ENCODE measurements around the gene NFATC2. TPM values are rescaled to one million over a fixed set of nuclear protein-coding genes. Genes with fewer than 3 reads are reported as not detected.

Gene NFATC2
- total RNA-seq, 1 donor from 2014 or later = 3.9 TPM

GRCh38 chr20:51578145-51578459 lies 35.6 kb upstream of the NFATC2 start:
- H2AFZ ChIP-seq (ENCODE audit: low read depth, low read length) = no peak overlapping the region
- Mint-ChIP-seq H3K4me3 (ENCODE audit: unreplicated experiment) (no peak overlapping the region), H3K9me3 (ENCODE audit: unreplicated experiment) (peaks cover 2% of the 10 kb centered on the region), H3K4me1 (ENCODE audit: low read depth, unreplicated experiment) (peaks cover 9% of the 10 kb centered on the region), H3K36me3 (ENCODE audit: low read depth, unreplicated experiment) (peaks cover 4% of the 10 kb centered on the region), H3K27me3 (ENCODE audit: low read depth, unreplicated experiment) (no peaks in the 10 kb centered on the region), H3K27ac (ENCODE audit: unreplicated experiment) (no peak overlapping the region)
- TF ChIP-seq EZH2 (IDR thresholded peaks at IDR 0.05; ENCODE audit: insufficient read depth, low read length) = no peak
- TF ChIP-seq CTCF (IDR thresholded peaks at IDR 0.05; ENCODE audit: insufficient read depth, low read depth, low read length) = no peak
- H3K27ac ChIP-seq (ENCODE audit: low read depth, low read length) = no peak overlapping the region
- no peak for FAIRE-seq
- no peaks in the 10 kb centered on the region for H4K20me1 ChIP-seq (ENCODE audit: insufficient read depth, low read length)
- H3K4me2 ChIP-seq (ENCODE audit: low read length) = no peak overlapping the region
- peaks cover 18% of the 10 kb centered on the region for H3K4me1 ChIP-seq (ENCODE audit: insufficient read depth, low read length)
- no peak overlapping the region for H3K9ac ChIP-seq (ENCODE audit: low read length)
- H3K27me3 ChIP-seq (ENCODE audit: insufficient read depth, low read length) = no peaks in the 10 kb centered on the region
- peaks cover 3% of the 10 kb centered on the region for H3K9me3 ChIP-seq (ENCODE audit: insufficient read depth, low read depth, low read length)
- H3K4me3 ChIP-seq (ENCODE audit: insufficient read depth, low read depth, low read length) = no peak overlapping the region
- H3K36me3 ChIP-seq (ENCODE audit: insufficient read depth, low read length) = no peaks in the 10 kb centered on the region
- DNase-seq (ENCODE audit: low read depth) = no peak
- H3K79me2 ChIP-seq (ENCODE audit: insufficient read depth, low read length) = no peaks in the 10 kb centered on the region

- H3K27ac ChIP-seq (ENCODE audit: low read depth, low read length) = no peak overlapping the region
- H3K79me2 ChIP-seq (ENCODE audit: insufficient read depth, low read length) = no peaks in the 10 kb centered on the region
- H3K4me1 ChIP-seq (ENCODE audit: insufficient read depth, low read length) = peaks cover 18% of the 10 kb centered on the region
- no peaks in the 10 kb centered on the region for H4K20me1 ChIP-seq (ENCODE audit: insufficient read depth, low read length)
- TF ChIP-seq EZH2 (IDR thresholded peaks at IDR 0.05; ENCODE audit: insufficient read depth, low read length) = no peak
- FAIRE-seq (no peak), DNase-seq (ENCODE audit: low read depth) (no peak)
- no peak overlapping the region for H2AFZ ChIP-seq (ENCODE audit: low read depth, low read length)
- H3K4me1 Mint-ChIP-seq (ENCODE audit: low read depth, unreplicated experiment) = peaks cover 9% of the 10 kb centered on the region
- H3K4me2 ChIP-seq (ENCODE audit: low read length) = no peak overlapping the region
- peaks cover 2% of the 10 kb centered on the region for H3K9me3 Mint-ChIP-seq (ENCODE audit: unreplicated experiment)
- H3K36me3 Mint-ChIP-seq (ENCODE audit: low read depth, unreplicated experiment) = peaks cover 4% of the 10 kb centered on the region
- H3K4me3 Mint-ChIP-seq (ENCODE audit: unreplicated experiment) = no peak overlapping the region
- H3K9ac ChIP-seq (ENCODE audit: low read length) = no peak overlapping the region
- H3K9me3 ChIP-seq (ENCODE audit: insufficient read depth, low read depth, low read length) = peaks cover 3% of the 10 kb centered on the region
- no peaks in the 10 kb centered on the region for H3K36me3 ChIP-seq (ENCODE audit: insufficient read depth, low read length)
- H3K27me3 ChIP-seq (ENCODE audit: insufficient read depth, low read length) = no peaks in the 10 kb centered on the region
- no peaks in the 10 kb centered on the region for H3K27me3 Mint-ChIP-seq (ENCODE audit: low read depth, unreplicated experiment)
- no peak overlapping the region for H3K4me3 ChIP-seq (ENCODE audit: insufficient read depth, low read depth, low read length)
- H3K27ac Mint-ChIP-seq (ENCODE audit: unreplicated experiment) = no peak overlapping the region
These were observed 35.1 kb upstream of the NFATC2 start for GRCh38 chr20:51577432-51578144.

GRCh38 chr20:51575486-51575885 lies 33.0 kb upstream of the NFATC2 start:
- TF ChIP-seq CTCF (IDR thresholded peaks at IDR 0.05; ENCODE audit: insufficient read depth, low read depth, low read length) (no peak), EZH2 (IDR thresholded peaks at IDR 0.05; ENCODE audit: insufficient read depth, low read length) (no peak)
- DNase-seq (ENCODE audit: low read depth) (no peak), FAIRE-seq (no peak)
- H3K4me3 Mint-ChIP-seq (ENCODE audit: unreplicated experiment) = no peak overlapping the region
- no peak overlapping the region for H2AFZ ChIP-seq (ENCODE audit: low read depth, low read length)
- H3K4me2 ChIP-seq (ENCODE audit: low read length) = no peak overlapping the region
- no peak overlapping the region for H3K27ac ChIP-seq (ENCODE audit: low read depth, low read length)
- H3K9me3 Mint-ChIP-seq (ENCODE audit: unreplicated experiment) = peaks cover 2% of the 10 kb centered on the region
- H3K9me3 ChIP-seq (ENCODE audit: insufficient read depth, low read depth, low read length) = peaks cover 3% of the 10 kb centered on the region
- H3K4me3 ChIP-seq (ENCODE audit: insufficient read depth, low read depth, low read length) = no peak overlapping the region
- H3K27me3 ChIP-seq (ENCODE audit: insufficient read depth, low read length) = no peaks in the 10 kb centered on the region
- no peak overlapping the region for H3K9ac ChIP-seq (ENCODE audit: low read length)
- H3K4me1 Mint-ChIP-seq (ENCODE audit: low read depth, unreplicated experiment) = peaks cover 9% of the 10 kb centered on the region
- H3K36me3 Mint-ChIP-seq (ENCODE audit: low read depth, unreplicated experiment) = peaks cover 4% of the 10 kb centered on the region
- peaks cover 18% of the 10 kb centered on the region for H3K4me1 ChIP-seq (ENCODE audit: insufficient read depth, low read length)
- H3K36me3 ChIP-seq (ENCODE audit: insufficient read depth, low read length) = no peaks in the 10 kb centered on the region
- H3K79me2 ChIP-seq (ENCODE audit: insufficient read depth, low read length) = no peaks in the 10 kb centered on the region
- H3K27ac Mint-ChIP-seq (ENCODE audit: unreplicated experiment) = no peak overlapping the region
- H4K20me1 ChIP-seq (ENCODE audit: insufficient read depth, low read length) = no peaks in the 10 kb centered on the region
- H3K27me3 Mint-ChIP-seq (ENCODE audit: low read depth, unreplicated experiment) = peaks cover 10% of the 10 kb centered on the region

Measured in astrocyte (in vitro differentiated cells and primary cell).